CD14-positive monocyte (primary cell): ENCODE results near the gene CLDN10. TPM values are rescaled to one million over a fixed set of nuclear protein-coding genes. Genes with fewer than 3 reads are reported as not detected.

Experiments used
- DNase-seq, 3 donors: peaks; one replicate each; pipeline ENCODE4 v3.0.0-alpha.2; 2011 to 2022
- H2AFZ ChIP-seq: 2 replicates; pipeline ENCODE4 v1.6.0; 2012; ENCODE audit warnings: mild to moderate bottlenecking, low read depth, low read length, inconsistent platforms; ENCODE audit not compliant: insufficient read depth, poor library complexity, severe bottlenecking
- H3K27ac ChIP-seq, 2 donors: 1 replicate in 1 of 2; 2 replicates in 1 of 2; pipeline ENCODE4 v1.5.1; 2012 to 2013; ENCODE audit warnings: low read length in 2 of 2, control low read depth in 1 of 2, inconsistent platforms in 1 of 2, low read depth in 1 of 2, mild to moderate bottlenecking in 1 of 2
- H3K27me3 ChIP-seq, 2 donors: one replicate each; pipeline versions ENCODE4 v1.6.0 to v1.6.1; 2011 to 2013; ENCODE audit warnings: low read length in 2 of 2; ENCODE audit not compliant: control insufficient read depth in 2 of 2, insufficient read depth in 2 of 2
- H3K36me3 ChIP-seq, 2 donors: replicated peaks in 1 of 2; 1 replicate in 1 of 2; 2 replicates in 1 of 2; pipeline versions ENCODE4 v1.5.1 to v1.6.1; 2012 to 2013; ENCODE audit warnings: low read length in 2 of 2, control low read depth in 1 of 2, inconsistent platforms in 1 of 2, mild to moderate bottlenecking in 1 of 2; ENCODE audit not compliant: insufficient read depth in 2 of 2, control insufficient read depth in 1 of 2
- H3K4me1 ChIP-seq, 2 donors: 1 replicate in 1 of 2; 2 replicates in 1 of 2; pipeline versions ENCODE4 v1.5.1 to v1.6.1; 2012 to 2013; ENCODE audit warnings: low read length in 2 of 2, control low read depth in 1 of 2, inconsistent platforms in 1 of 2, mild to moderate bottlenecking in 1 of 2, moderate library complexity in 1 of 2; ENCODE audit not compliant: insufficient read depth in 2 of 2, control insufficient read depth in 1 of 2
- H3K4me2 ChIP-seq: replicated peaks from 2 replicates; pipeline ENCODE3; 2012; ENCODE audit warnings: low read length, moderate library complexity, mild to moderate bottlenecking; ENCODE audit not compliant: poor library complexity, severe bottlenecking; ENCODE audit errors: extremely low read depth
- H3K4me3 ChIP-seq, 3 experiments: fragments of 200-600 bp in 1 of 3; sonication (generic) in 1 of 3; replicated peaks in 1 of 3; 1 replicate in 2 of 3; 2 replicates in 1 of 3; pipeline ENCODE4 v1.5.1; 2011 to 2013; ENCODE audit warnings: low read length in 3 of 3, mild to moderate bottlenecking in 3 of 3, control low read depth in 2 of 3, low read depth in 2 of 3, inconsistent platforms in 1 of 3, moderate library complexity in 1 of 3
- H3K79me2 ChIP-seq: 2 replicates; pipeline ENCODE4 v1.6.0; 2012; ENCODE audit warnings: mild to moderate bottlenecking, control low read depth, inconsistent platforms, low read length, moderate library complexity; ENCODE audit not compliant: insufficient read depth
- H3K9ac ChIP-seq: 2 replicates; pipeline ENCODE4 v1.6.0; 2017; ENCODE audit warnings: low read length, mild to moderate bottlenecking; ENCODE audit not compliant: insufficient read depth, poor library complexity, severe bottlenecking
- H3K9me3 ChIP-seq, 2 donors: replicated peaks in 1 of 2; 1 replicate in 1 of 2; 2 replicates in 1 of 2; pipeline versions ENCODE4 v1.5.1 to v1.6.1; 2012 to 2013; ENCODE audit warnings: low read length in 2 of 2, control low read depth in 1 of 2; ENCODE audit not compliant: control insufficient read depth in 1 of 2, insufficient read depth in 1 of 2
- H4K20me1 ChIP-seq: 2 replicates; pipeline ENCODE4 v1.6.0; 2012; ENCODE audit warnings: mild to moderate bottlenecking, low read length, control low read depth, moderate library complexity; ENCODE audit not compliant: insufficient read depth
- H3K27ac Mint-ChIP-seq, 7 donors: one replicate each; pipeline ENCODE4 v1.8.0; 2020; ENCODE audit warnings: mild to moderate bottlenecking in 7 of 7, mixed read lengths in 7 of 7, moderate library complexity in 6 of 7, inconsistent platforms in 2 of 7
- H3K27me3 Mint-ChIP-seq, 3 donors: one replicate each; pipeline ENCODE4 v1.8.0; 2021 to 2022; ENCODE audit warnings: low read depth in 3 of 3, mild to moderate bottlenecking in 3 of 3, mixed read lengths in 3 of 3, moderate library complexity in 3 of 3, inconsistent platforms in 1 of 3
- H3K36me3 Mint-ChIP-seq, 2 donors: one replicate each; pipeline ENCODE4 v1.8.0; 2020; ENCODE audit warnings: mixed read lengths in 2 of 2, inconsistent platforms in 1 of 2, mild to moderate bottlenecking in 1 of 2
- H3K4me1 Mint-ChIP-seq: one replicate; pipeline ENCODE4 v1.8.0; 2020; ENCODE audit warnings: mild to moderate bottlenecking, mixed read lengths
- H3K4me3 Mint-ChIP-seq, 2 donors: one replicate each; pipeline ENCODE4 v1.8.0; 2020; ENCODE audit warnings: mild to moderate bottlenecking in 2 of 2, mixed read lengths in 2 of 2, moderate library complexity in 1 of 2
- H3K9me3 Mint-ChIP-seq, 7 donors: one replicate each; pipeline ENCODE4 v1.8.0; 2020 to 2022; ENCODE audit warnings: mixed read lengths in 7 of 7, mild to moderate bottlenecking in 6 of 7, moderate library complexity in 6 of 7, inconsistent platforms in 2 of 7
- CTCF ChIP-seq: fragments of 200-600 bp; IDR thresholded peaks from one replicate; pipeline ENCODE4 v1.8.0; 2022; ENCODE audit warnings: antibody characterized with exemption, mild to moderate bottlenecking
- WGBS: methylation state at CpG from one replicate; pipeline ENCODE4 v1.1.5; 2013; ENCODE audit warnings: missing lambda C conversion rate; ENCODE audit not compliant: insufficient coverage; 5-methylcytosine and 5-hydroxymethylcytosine counted together
- intact Hi-C, 2 donors: fragments of 100-400 bp; cut with micrococcal nuclease; formaldehyde crosslinking; loops; one replicate each; pipeline versions ENCODE4 v1.15.0 to v1.15.1; 2023
- polyA plus RNA-seq, 3 donors: library from polyadenylated mRNA; depleted of rRNA in 1 of 3; unstranded in 2 of 3; stranded (reverse) in 1 of 3; fragments of 300-500 nt in 2 of 3; fragments of >200 nt in 1 of 3; fragmentation: Illumina TruSeq in 2 of 3; gene quantifications; 1 replicate in 2 of 3; 2 replicates in 1 of 3; pipeline ENCODE4 v1.2.3, GENCODE V29; 2012 to 2021

CLDN10 gene
- polyA plus RNA-seq, 3 donors, result 0.35 TPM; not detected in 2

- intact Hi-C loops, result loop anchor here in 1 of 2 donors (5.0 kb wide), 1 partner anchor 353 kb away; no protein-coding TSS in a partner anchor
- H4K20me1 ChIP-seq, result no peaks in the 10 kb centered on the region
- Mint-ChIP-seq H3K27me3 (peaks cover 2 to 8% (median 2%) of the 10 kb centered on the region in 3 donors), H3K27ac (no peak overlapping the region), H3K9me3 (peaks cover 0 to 2% (median 0%) of the 10 kb centered on the region in 7 donors), H3K4me1 (no peaks in the 10 kb centered on the region), H3K36me3 (no peaks in the 10 kb centered on the region), H3K4me3 (no peak overlapping the region)
- no peaks in the 10 kb centered on the region for H3K9me3 ChIP-seq
- H3K4me1 ChIP-seq, result no peaks in the 10 kb centered on the region
- WGBS, result 76% methylated on average over 3 of the region's 4 CpGs
- TF ChIP-seq CTCF, result no peak
- H2AFZ ChIP-seq, result no peak overlapping the region
- H3K36me3 ChIP-seq, result no peaks in the 10 kb centered on the region
- H3K27me3 ChIP-seq, result no peaks in the 10 kb centered on the region
- H3K4me2 ChIP-seq, result no peak overlapping the region
- no peak overlapping the region for H3K9ac ChIP-seq
- no peak overlapping the region for H3K4me3 ChIP-seq
- no peak for DNase-seq
- no peak overlapping the region for H3K27ac ChIP-seq
- H3K79me2 ChIP-seq, result no peaks in the 10 kb centered on the region
These were observed 76.6 kb downstream of the CLDN10 start for GRCh38 chr13:95629071-95629470.

Other genes starting within 250 kb of the CLDN10 start
- not detected for gene DZIP1, start 92.0 kb downstream of the CLDN10 start, polyA plus RNA-seq
- 10 to 100 TPM; 11.1 to 27.6 (median 22.3) TPM for gene DNAJC3, start 124.4 kb downstream of the CLDN10 start, polyA plus RNA-seq